B cell (primary cell): ENCODE results near the gene TUBA3E. TPM values are rescaled to one million over a fixed set of nuclear protein-coding genes. Genes with fewer than 3 reads are reported as not detected.

Experiments used
- ATAC-seq: fragments of 200-7000 bp; cut with Tn5 transposase; one replicate; pipeline ENCODE4 v1.10.0; 2021; ENCODE audit warnings: low read depth, mild to moderate bottlenecking, moderate number of reproducible peaks, moderate library complexity
- CTCF ChIA-PET: fragments of 350-600 bp; sonication (Branson Sonifier 250); formaldehyde crosslinking; loops from one replicate; lab custom pipeline; 2021; ENCODE audit warnings: antibody characterized with exemption, inconsistent platforms; lab: Charles Lee
- POLR2A ChIA-PET: fragments of 350-600 bp; sonication (Branson Sonifier 250); formaldehyde crosslinking; loops from one replicate; lab custom pipeline; 2021; ENCODE audit warnings: antibody characterized with exemption; lab: Charles Lee
- DNase-seq: peaks from one replicate; pipeline ENCODE4 v3.0.0; 2013
- H2AFZ ChIP-seq: 2 replicates; pipeline ENCODE4 v1.6.1; 2012; ENCODE audit warnings: mild to moderate bottlenecking, low read depth, low read length; ENCODE audit not compliant: insufficient read depth, poor library complexity, severe bottlenecking
- H3K27ac ChIP-seq, 2 donors: 1 replicate in 1 of 2; 2 replicates in 1 of 2; pipeline ENCODE4 v1.5.1; 2012 to 2013; ENCODE audit warnings: low read length in 2 of 2, mild to moderate bottlenecking in 2 of 2, moderate library complexity in 1 of 2
- H3K27me3 ChIP-seq, 4 experiments: fragments of 200-600 bp in 1 of 4; sonication (generic) in 1 of 4; replicated peaks in 1 of 4; 1 replicate in 2 of 4; 2 replicates in 2 of 4; pipeline versions ENCODE4 v1.6.1 to v1.7.0; 2013 to 2016; ENCODE audit warnings: low read length in 3 of 4, mild to moderate bottlenecking in 2 of 4, mixed read lengths in 1 of 4, moderate library complexity in 1 of 4; ENCODE audit not compliant: insufficient read depth in 4 of 4, control insufficient read depth in 3 of 4; ENCODE audit errors: control extremely low read depth in 1 of 4
- H3K36me3 ChIP-seq, 2 experiments: replicated peaks in 1 of 2; 1 replicate in 1 of 2; 2 replicates in 1 of 2; pipeline versions ENCODE4 v1.6.1 to v1.7.1; 2013; ENCODE audit warnings: low read length in 1 of 2; ENCODE audit not compliant: insufficient read depth in 2 of 2, control insufficient read depth in 1 of 2; ENCODE audit errors: control extremely low read depth in 1 of 2, extremely low read depth in 1 of 2
- H3K4me1 ChIP-seq, 2 donors: fragments of 200-600 bp in 1 of 2; sonication (generic) in 1 of 2; 1 replicate in 1 of 2; 2 replicates in 1 of 2; pipeline versions ENCODE4 v1.5.1 to v1.6.1; 2013 to 2017; ENCODE audit warnings: low read length in 2 of 2; ENCODE audit not compliant: control insufficient read depth in 2 of 2, insufficient read depth in 2 of 2
- H3K4me2 ChIP-seq: replicated peaks from 2 replicates; pipeline ENCODE3; 2012; ENCODE audit warnings: mild to moderate bottlenecking, low read depth, low read length; ENCODE audit not compliant: poor library complexity, severe bottlenecking
- H3K4me3 ChIP-seq, 5 experiments: fragments of 200-600 bp in 1 of 5; sonication (generic) in 1 of 5; 1 replicate in 3 of 5; 2 replicates in 2 of 5; pipeline versions ENCODE4 v1.5.1 to v1.7.0; 2011 to 2016; ENCODE audit warnings: low read length in 4 of 5, mild to moderate bottlenecking in 4 of 5, low read depth in 2 of 5, control low read depth in 1 of 5, moderate library complexity in 1 of 5; ENCODE audit not compliant: insufficient read depth in 1 of 5; ENCODE audit errors: control extremely low read depth in 1 of 5, extremely low read depth in 1 of 5
- H3K79me2 ChIP-seq: fragments of 200-600 bp; sonication (generic); one replicate; pipeline ENCODE4 v1.6.0; 2016; ENCODE audit warnings: low read length; ENCODE audit not compliant: control insufficient read depth, insufficient read depth
- H3K9ac ChIP-seq: fragments of 200-600 bp; sonication (generic); 2 replicates; pipeline ENCODE4 v1.6.1; 2017; ENCODE audit warnings: mild to moderate bottlenecking, low read length, moderate library complexity
- H3K9me3 ChIP-seq, 3 donors: one replicate each; pipeline versions ENCODE4 v1.6.1 to v1.7.1; 2013; ENCODE audit warnings: low read length in 2 of 3; ENCODE audit not compliant: control insufficient read depth in 2 of 3, insufficient read depth in 1 of 3; ENCODE audit errors: control extremely low read depth in 1 of 3
- H4K20me1 ChIP-seq: 2 replicates; pipeline ENCODE4 v1.6.0; 2012; ENCODE audit warnings: mild to moderate bottlenecking, low read length; ENCODE audit not compliant: insufficient read depth, control insufficient read depth, poor library complexity, severe bottlenecking
- H3K27ac Mint-ChIP-seq: one replicate; pipeline ENCODE4 v1.8.0; 2021; ENCODE audit warnings: mixed read lengths
- H3K27me3 Mint-ChIP-seq: one replicate; pipeline ENCODE4 v1.8.0; 2021; ENCODE audit warnings: mixed read lengths
- H3K4me1 Mint-ChIP-seq: one replicate; pipeline ENCODE4 v1.8.0; 2021; ENCODE audit warnings: mixed read lengths
- H3K4me3 Mint-ChIP-seq: one replicate; pipeline ENCODE4 v1.8.0; 2021; ENCODE audit warnings: mixed read lengths
- H3K9me3 Mint-ChIP-seq: one replicate; pipeline ENCODE4 v1.8.0; 2022; ENCODE audit warnings: mixed read lengths; ENCODE audit not compliant: insufficient read depth
- CTCF ChIP-seq: fragments of 200-600 bp; IDR thresholded peaks from one replicate; pipeline ENCODE4 v1.8.0; 2022; ENCODE audit warnings: antibody characterized with exemption, mild to moderate bottlenecking
- EZH2 ChIP-seq: IDR thresholded peaks from 2 replicates; pipeline ENCODE4 v1.6.1; 2012; ENCODE audit warnings: borderline replicate concordance, low read depth, mild to moderate bottlenecking, moderate library complexity, low read length; ENCODE audit not compliant: insufficient read depth, poor library complexity, severe bottlenecking
- WGBS: methylation state at CpG from one replicate; pipeline ENCODE4 v1.1.5; 2013; ENCODE audit warnings: missing lambda C conversion rate; ENCODE audit not compliant: insufficient coverage; 5-methylcytosine and 5-hydroxymethylcytosine counted together
- intact Hi-C: fragments of 100-400 bp; cut with micrococcal nuclease; formaldehyde crosslinking; loops from one replicate; pipeline ENCODE4 v1.10.0; 2022
- polyA minus RNA-seq: library from RNA; depleted of rRNA, polyadenylated mRNA; stranded (reverse); fragments of >200 nt; gene quantifications from 2 replicates; pipeline ENCODE4 v1.2.3, GENCODE V29; 2012
- polyA plus RNA-seq: library from polyadenylated mRNA; depleted of rRNA; stranded (reverse); fragments of >200 nt; gene quantifications from 2 replicates; pipeline ENCODE4 v1.2.3, GENCODE V29; 2012
- total RNA-seq, 2 donors: library from RNA; stranded (reverse); fragments of 120-200 nt in 1 of 2; gene quantifications; 1 replicate in 1 of 2; 2 replicates in 1 of 2; pipeline versions ENCODE4 v1.2.3 to v1.2.4, GENCODE V29; 2013 to 2022

Gene TUBA3E
- total RNA-seq (not detected in 2 replicates), polyA plus RNA-seq (not detected in 2 replicates), polyA minus RNA-seq (not detected in 2 replicates)
- not detected for total RNA-seq (2013)

- no peak within 1 kb of the TSS for H3K27ac ChIP-seq
- H3K9me3 Mint-ChIP-seq: no peaks in the 10 kb centered on the region
- H3K36me3 ChIP-seq: no peaks in the 10 kb centered on the region
- TF ChIP-seq EZH2: no peak
- no peak for TF ChIP-seq CTCF
- H2AFZ ChIP-seq: no peak within 1 kb of the TSS
- H3K9ac ChIP-seq: no peak within 1 kb of the TSS
- ChIA-PET POLR2A (no interaction called here), CTCF (no interaction called here)
- intact Hi-C loops: no loop called here
- H4K20me1 ChIP-seq: no peaks in the 10 kb centered on the region
- ATAC-seq (no peak), DNase-seq (no peak)
- no peak within 1 kb of the TSS for H3K4me3 ChIP-seq
- no peaks in the 10 kb centered on the region for H3K79me2 ChIP-seq
- no peak within 1 kb of the TSS for H3K4me2 ChIP-seq
- no peak within 1 kb of the TSS for H3K4me3 Mint-ChIP-seq
- no peaks in the 10 kb centered on the region for H3K4me1 ChIP-seq
- H3K27ac Mint-ChIP-seq: no peak within 1 kb of the TSS
- no peaks in the 10 kb centered on the region for H3K4me1 Mint-ChIP-seq
- no CpG with 5 or more reads among the region's 26 CpGs for WGBS
- no peaks in the 10 kb centered on the region for H3K27me3 ChIP-seq
- H3K27me3 Mint-ChIP-seq: no peaks in the 10 kb centered on the region
- H3K9me3 ChIP-seq: no peaks in the 10 kb centered on the region
Measured at GRCh38 chr2:130198343-130198742, at the start of gene TUBA3E. Gene TUBA3E (minus strand): TSS chr2:130198439. CDS start chr2:130198360, 79 bp downstream.

- no peaks in the 10 kb centered on the region for H3K9me3 Mint-ChIP-seq
- peaks cover 28% of the 10 kb centered on the region for H3K27me3 Mint-ChIP-seq
Measured at GRCh38 chr2:130246430-130246829, 48.2 kb upstream of the TUBA3E start.

More at GRCh38 chr2:130246430-130246829, 48.2 kb upstream of the TUBA3E start:
- H4K20me1 ChIP-seq: no peaks in the 10 kb centered on the region
- no peak overlapping the region for H2AFZ ChIP-seq
- H3K9me3 ChIP-seq: peaks cover 0 to 4% (median 0%) of the 10 kb centered on the region in 3 donors
- no peak for ATAC-seq
- no peak for DNase-seq
- CTCF ChIA-PET: no interaction called here
- H3K4me3 Mint-ChIP-seq: no peak overlapping the region
- intact Hi-C loops: no loop called here
- H3K27ac ChIP-seq: no peak overlapping the region
- no peak overlapping the region for H3K4me2 ChIP-seq
- H3K27ac Mint-ChIP-seq: no peak overlapping the region
- no peaks in the 10 kb centered on the region for H3K36me3 ChIP-seq
- WGBS: 92% methylated on average over 7 of the region's 7 CpGs
- no peak overlapping the region for H3K4me3 ChIP-seq
- H3K27me3 ChIP-seq: peaks cover 0 to 4% (median 0%) of the 10 kb centered on the region in 4 experiments
- no peak overlapping the region for H3K9ac ChIP-seq
- no peaks in the 10 kb centered on the region for H3K4me1 ChIP-seq
- POLR2A ChIA-PET: no interaction called here
- no peak for TF ChIP-seq CTCF
- TF ChIP-seq EZH2: no peak
- no peaks in the 10 kb centered on the region for H3K4me1 Mint-ChIP-seq
- H3K79me2 ChIP-seq: no peaks in the 10 kb centered on the region
